ENCODE results near the gene RING1. TPM values are rescaled to one million over a fixed set of nuclear protein-coding genes. Genes with fewer than 3 reads are reported as not detected.

RING1 gene
- total and polyA plus RNA-seq, 2 experiments from 2014 or later, result 12.7 to 35.8 TPM

GRCh38 chr6:33192671-33193602 is 15.4 kb upstream of the RING1 start:
- 0 out of 2 replicates have a peak, but pooled peaks have one; percentile 65 for TF ChIP-seq EZH2phosphoT487 (IDR thresholded peaks at IDR 0.05; ENCODE audit: insufficient read depth, low read depth)
- TF ChIP-seq EZH2 (IDR thresholded peaks at IDR 0.05; ENCODE audit: insufficient read depth, poor library complexity, severe bottlenecking), result peak; percentile 68
- in situ Hi-C loops (cut with MboI), result no loop called here
- Histone ChIP-seq H3K9me3 (ENCODE audit: low read depth) (no peaks in the 10 kb centered on the region), H3F3A (ENCODE audit: insufficient read depth) (0 out of 2 replicates have a peak, but pooled peaks cover 14% of the 10 kb centered on the region), H3K9ac (peak overlapping the region; percentile 57), H3K79me2 (ENCODE audit: insufficient read depth) (peaks cover 14% of the 10 kb centered on the region), H3K9me2 (ENCODE audit: insufficient read depth) (no peaks in the 10 kb centered on the region), H2AFZ (peak overlapping the region; percentile 59), H3K27me3 (replicated peaks; ENCODE audit: insufficient read depth) (peaks cover 15% of the 10 kb centered on the region), H3K36me3 (ENCODE audit: low read depth) (peaks cover 16% of the 10 kb centered on the region), H4K20me1 (ENCODE audit: insufficient read depth) (no peaks in the 10 kb centered on the region; the same call in 1 of the 2 replicates), H3K4me3 (peak overlapping the region; percentile 66), H3K4me2 (ENCODE audit: unreplicated experiment) (peak overlapping the region; percentile 89), H3K4me1 (ENCODE audit: insufficient read depth) (no peaks in the 10 kb centered on the region), H3K27ac (no peak overlapping the region)
- DNase-seq, result peak; percentile 64
- 4 to 9% methylated on average over 39 to 44 of the region's 72 CpGs for WGBS, 2 experiments (ENCODE audit: low coverage in 1 of 2, low lambda C conversion rate in 2 of 2, missing lambda C conversion rate in 2 of 2)

- peaks cover 19% of the 10 kb centered on the region; the same call in 1 of the 2 replicates for H3F3A ChIP-seq (ENCODE audit: insufficient read depth)
- H3K27ac ChIP-seq, result no peak overlapping the region
- peaks cover 15% of the 10 kb centered on the region for H3K27me3 ChIP-seq (replicated peaks; ENCODE audit: insufficient read depth)
- no peak overlapping the region for H2AFZ ChIP-seq
- H4K20me1 ChIP-seq (ENCODE audit: insufficient read depth), result no peaks in the 10 kb centered on the region; the same call in 1 of the 2 replicates
- DNase-seq, result no peak
- WGBS, 2 experiments (ENCODE audit: low coverage in 1 of 2, low lambda C conversion rate in 2 of 2, missing lambda C conversion rate in 2 of 2), result 77 to 83% methylated on average over 6 of the region's 6 CpGs
- H3K4me3 ChIP-seq, result no peak overlapping the region
- peak overlapping the region; percentile 89 for H3K4me2 ChIP-seq (ENCODE audit: unreplicated experiment)
- no peaks in the 10 kb centered on the region for H3K4me1 ChIP-seq (ENCODE audit: insufficient read depth)
- no peaks in the 10 kb centered on the region for H3K9me3 ChIP-seq (ENCODE audit: low read depth)
- H3K9me2 ChIP-seq (ENCODE audit: insufficient read depth), result no peaks in the 10 kb centered on the region
- TF ChIP-seq EZH2phosphoT487 (IDR thresholded peaks at IDR 0.05; ENCODE audit: insufficient read depth, low read depth), result no peak
- TF ChIP-seq EZH2 (IDR thresholded peaks at IDR 0.05; ENCODE audit: insufficient read depth, poor library complexity, severe bottlenecking), result no peak
- no peak overlapping the region for H3K9ac ChIP-seq
- H3K79me2 ChIP-seq (ENCODE audit: insufficient read depth), result peaks cover 20% of the 10 kb centered on the region
- in situ Hi-C loops (cut with MboI), result no loop called here
- H3K36me3 ChIP-seq (ENCODE audit: low read depth), result peaks cover 16% of the 10 kb centered on the region
These were observed 14.7 kb upstream of the RING1 start for GRCh38 chr6:33193619-33194018.

- no peak overlapping the region for H3K27ac ChIP-seq
- TF ChIP-seq EZH2phosphoT487 (IDR thresholded peaks at IDR 0.05; ENCODE audit: insufficient read depth, low read depth), result no peak
- no peak for TF ChIP-seq EZH2 (IDR thresholded peaks at IDR 0.05; ENCODE audit: insufficient read depth, poor library complexity, severe bottlenecking)
- H3K4me1 ChIP-seq (ENCODE audit: insufficient read depth), result no peaks in the 10 kb centered on the region
- H3K27me3 ChIP-seq (replicated peaks; ENCODE audit: insufficient read depth), result peaks cover 15% of the 10 kb centered on the region
- H3F3A ChIP-seq (ENCODE audit: insufficient read depth), result peaks cover 19% of the 10 kb centered on the region; the same call in 1 of the 2 replicates
- H3K9ac ChIP-seq, result no peak overlapping the region
- no peaks in the 10 kb centered on the region; the same call in 1 of the 2 replicates for H4K20me1 ChIP-seq (ENCODE audit: insufficient read depth)
- H3K36me3 ChIP-seq (ENCODE audit: low read depth), result peaks cover 16% of the 10 kb centered on the region
- H3K4me3 ChIP-seq, result no peak overlapping the region
- H2AFZ ChIP-seq, result no peak overlapping the region
- H3K79me2 ChIP-seq (ENCODE audit: insufficient read depth), result peaks cover 29% of the 10 kb centered on the region
- 76 to 79% methylated on average over 8 of the region's 8 CpGs for WGBS, 2 experiments (ENCODE audit: low coverage in 1 of 2, low lambda C conversion rate in 2 of 2, missing lambda C conversion rate in 2 of 2)
- in situ Hi-C loops (cut with MboI), result no loop called here
- no peak for DNase-seq
- H3K4me2 ChIP-seq (ENCODE audit: unreplicated experiment), result no peak overlapping the region
- no peaks in the 10 kb centered on the region for H3K9me2 ChIP-seq (ENCODE audit: insufficient read depth)
- H3K9me3 ChIP-seq (ENCODE audit: low read depth), result no peaks in the 10 kb centered on the region
These were observed 13.8 kb upstream of the RING1 start for GRCh38 chr6:33194431-33194979.

- H3K4me3 ChIP-seq, result no peak overlapping the region
- no peak overlapping the region for H3K9ac ChIP-seq
- peaks cover 19% of the 10 kb centered on the region; the same call in 1 of the 2 replicates for H3F3A ChIP-seq (ENCODE audit: insufficient read depth)
- no peak overlapping the region for H3K4me2 ChIP-seq (ENCODE audit: unreplicated experiment)
- H3K9me2 ChIP-seq (ENCODE audit: insufficient read depth), result no peaks in the 10 kb centered on the region
- H3K79me2 ChIP-seq (ENCODE audit: insufficient read depth), result peaks cover 39% of the 10 kb centered on the region
- peaks cover 15% of the 10 kb centered on the region for H3K27me3 ChIP-seq (replicated peaks; ENCODE audit: insufficient read depth)
- no peak for TF ChIP-seq EZH2 (IDR thresholded peaks at IDR 0.05; ENCODE audit: insufficient read depth, poor library complexity, severe bottlenecking)
- TF ChIP-seq EZH2phosphoT487 (IDR thresholded peaks at IDR 0.05; ENCODE audit: insufficient read depth, low read depth), result no peak
- WGBS, 2 experiments (ENCODE audit: low coverage in 1 of 2, low lambda C conversion rate in 2 of 2, missing lambda C conversion rate in 2 of 2), result 86 to 93% methylated on average over 15 of the region's 15 CpGs
- peaks cover 16% of the 10 kb centered on the region for H3K36me3 ChIP-seq (ENCODE audit: low read depth)
- in situ Hi-C loops (cut with MboI), result no loop called here
- no peak overlapping the region for H3K27ac ChIP-seq
- no peaks in the 10 kb centered on the region for H3K9me3 ChIP-seq (ENCODE audit: low read depth)
- H2AFZ ChIP-seq, result no peak overlapping the region
- no peak for DNase-seq
- H4K20me1 ChIP-seq (ENCODE audit: insufficient read depth), result no peaks in the 10 kb centered on the region; the same call in 1 of the 2 replicates
- H3K4me1 ChIP-seq (ENCODE audit: insufficient read depth), result no peaks in the 10 kb centered on the region
These were observed 12.8 kb upstream of the RING1 start for GRCh38 chr6:33195304-33196165.
